Purkinje cell (primary cell): ENCODE measurements around the gene SELENOI. TPM values are rescaled to one million over a fixed set of nuclear protein-coding genes. Genes with fewer than 3 reads are reported as not detected.

Experiments
- polyA plus RNA-seq: library from polyadenylated mRNA; unstranded; fragments of >200 nt; fragmentation: Nextera tagmentation; gene quantifications from 2 replicates; pipeline ENCODE4 v1.2.1, GENCODE V29; 2014

Gene SELENOI
- 18.2 and 19.6 TPM in 2 replicates for polyA plus RNA-seq

GRCh38 chr2:26345545-26346453 is at the start of gene SELENOI:
Gene SELENOI (plus strand): TSS chr2:26346143. CDS start chr2:26346233, 90 bp downstream.

DNA sequence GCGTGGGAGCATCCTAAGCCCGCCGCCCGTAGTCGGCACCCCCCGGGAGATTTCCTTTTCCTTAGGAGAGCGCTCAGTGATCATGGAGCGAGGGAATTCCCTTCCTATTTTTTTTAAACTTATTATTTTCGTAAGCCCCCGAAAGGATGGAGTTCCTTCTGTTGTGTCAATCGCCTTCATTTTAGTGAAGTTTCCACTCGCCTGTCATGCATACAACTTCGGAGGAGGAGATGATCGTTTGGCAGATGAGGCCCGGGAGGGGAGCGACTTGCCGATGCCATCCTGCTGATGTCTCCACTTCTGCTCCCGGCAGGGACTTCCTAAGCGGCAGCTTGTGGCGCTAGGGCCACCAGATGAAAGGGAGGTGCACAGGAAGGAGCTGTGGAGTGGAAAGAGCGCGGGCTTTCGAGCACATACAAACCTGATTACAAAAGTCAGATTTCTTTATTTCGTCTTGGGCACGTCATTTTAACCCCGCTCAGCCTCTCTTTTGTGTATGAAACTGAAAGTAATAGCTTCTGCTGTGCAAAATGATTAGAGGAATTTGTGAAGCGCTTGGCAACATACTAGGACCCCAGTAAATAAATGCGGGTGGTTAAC is 611 bp downstream of the SELENOI start, which contains the start of gene ADGRF3:
Gene ADGRF3 (minus strand): TSS at position 336 of the 600 bp plus-strand sequence. CDS start 555 bp downstream, outside the sequence.

GRCh38 chr2:26401739-26402541 is 56.0 kb downstream of the SELENOI start, which contains the start of gene DRC1:
Gene DRC1 (plus strand): TSS chr2:26401920. CDS start chr2:26401990, 70 bp downstream.

Other genes starting within 250 kb of the SELENOI start
- 1.2 and 1.6 TPM in 2 replicates for gene GAREM2, start 173.1 kb upstream of the SELENOI start, polyA plus RNA-seq
- 36.8 and 42.8 TPM in 2 replicates for gene HADHA, start 101.5 kb upstream of the SELENOI start, polyA plus RNA-seq
- 69.7 and 74.3 TPM in 2 replicates for gene HADHB, start 101.2 kb upstream of the SELENOI start, polyA plus RNA-seq
- gene ADGRF3, start 646 bp downstream of the SELENOI start, polyA plus RNA-seq, result not detected in 2 replicates
- gene DRC1, start 55.8 kb downstream of the SELENOI start, polyA plus RNA-seq, result not detected in 2 replicates
- not detected in 2 replicates for gene OTOF, start 132.0 kb downstream of the SELENOI start, polyA plus RNA-seq